Measurements from ENCODE around the gene EIF5AL1.
"Not testable (repeated sequence)": the region's sequence is repeated elsewhere in the genome, so short reads cannot be mapped to it uniquely, and the experiment has no call there.

Gene EIF5AL1

GRCh38 chr10:79540930-79541329 is 28.6 kb downstream of the EIF5AL1 start:
- H3K4me3 ChIP-seq (ENCODE audit: low read depth, low read length); DNase-seq (ENCODE audit: low read depth): not testable (repeated sequence)

DNA sequence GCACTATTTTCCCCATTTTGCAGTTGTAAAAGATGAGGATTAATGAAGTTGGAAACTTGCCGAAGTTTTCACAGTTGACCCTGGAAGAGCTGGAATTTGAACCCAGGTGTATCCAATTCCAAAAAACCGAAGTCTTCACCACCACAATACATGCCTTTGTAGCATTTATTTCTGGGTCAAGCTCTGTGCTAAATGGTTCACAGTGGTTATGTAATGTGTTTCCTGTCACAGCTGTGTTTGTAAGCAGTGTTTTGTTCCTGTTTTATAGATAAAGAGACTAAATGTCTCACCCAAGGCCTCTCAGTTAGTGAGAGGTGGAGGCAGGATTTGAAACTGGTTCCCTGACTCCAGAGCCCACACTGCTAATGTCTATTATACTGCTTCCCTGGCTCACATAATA is 30.3 kb downstream of the EIF5AL1 start:
- H3K4me3 ChIP-seq (ENCODE audit: low read depth, low read length): no peak overlapping the region
- peak; percentile 53 for DNase-seq (ENCODE audit: low read depth)
- TF ChIP-seq MYC (IDR thresholded peaks at IDR 0.05; ENCODE audit: low read depth, low read length): no peak
- TF ChIP-seq, protein P1, sequence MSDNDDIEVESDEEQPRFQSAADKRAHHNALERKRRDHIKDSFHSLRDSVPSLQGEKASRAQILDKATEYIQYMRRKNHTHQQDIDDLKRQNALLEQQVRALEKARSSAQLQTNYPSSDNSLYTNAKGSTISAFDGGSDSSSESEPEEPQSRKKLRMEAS (IDR thresholded peaks at IDR 0.05; ENCODE audit: low read depth, low read length): no peak
- no peak for TF ChIP-seq POLR2A (IDR thresholded peaks at IDR 0.05; ENCODE audit: extremely low read depth, insufficient read length)
- TF ChIP-seq CTCF (IDR thresholded peaks at IDR 0.05; ENCODE audit: low read depth, low read length): no peak

GRCh38 chr10:79544408-79544807 is 32.1 kb downstream of the EIF5AL1 start:
- not testable (repeated sequence) for H3K4me3 ChIP-seq (ENCODE audit: low read depth, low read length); DNase-seq (ENCODE audit: low read depth)

DNA sequence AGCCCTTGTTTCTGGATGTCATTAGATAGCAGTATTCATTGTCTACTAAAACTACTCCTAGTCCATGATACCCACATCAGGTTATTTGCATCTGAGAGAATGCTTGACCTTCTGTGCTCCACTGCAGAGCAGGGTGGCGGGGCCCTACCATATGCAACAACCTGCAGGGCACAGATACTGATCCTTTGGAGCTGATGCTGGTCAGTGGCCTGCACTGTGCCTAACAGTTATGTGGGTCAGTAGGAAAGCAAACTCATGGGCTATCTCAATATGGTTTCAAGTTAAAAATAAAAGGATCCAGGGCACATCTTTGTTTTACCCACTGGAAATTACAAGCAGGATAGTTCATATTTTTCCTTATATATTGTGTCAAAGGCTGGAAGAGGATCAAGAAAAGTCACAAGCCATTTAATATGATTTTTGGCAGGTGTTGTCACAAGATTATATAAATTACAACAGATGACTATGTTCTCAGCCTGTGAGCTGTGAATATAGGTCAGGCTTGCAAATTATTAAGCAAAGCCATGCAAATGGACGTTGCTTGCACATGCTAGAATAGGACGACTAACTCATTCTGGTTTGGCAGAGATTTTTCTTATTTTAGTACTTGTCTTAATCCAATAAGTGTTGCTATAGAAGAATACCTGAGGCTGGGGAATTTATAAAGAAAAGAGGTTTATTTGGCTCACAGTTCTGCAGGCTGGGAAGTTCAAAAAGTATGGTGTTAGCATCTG is 32.8 kb downstream of the EIF5AL1 start:
- H3K4me3 ChIP-seq (ENCODE audit: low read depth, low read length); DNase-seq (ENCODE audit: low read depth): not testable (repeated sequence)

- DNase-seq (ENCODE audit: low read depth); H3K4me3 ChIP-seq (ENCODE audit: low read depth, low read length): not testable (repeated sequence)
These were observed 34.8 kb downstream of the EIF5AL1 start for GRCh38 chr10:79547128-79547527.

GRCh38 chr10:79547973-79548372 is 35.6 kb downstream of the EIF5AL1 start:
- no peak for DNase-seq (ENCODE audit: low read depth)
- no peak overlapping the region for H3K4me3 ChIP-seq (ENCODE audit: low read depth, low read length)
- TF ChIP-seq, protein P1 (IDR thresholded peaks at IDR 0.05; ENCODE audit: low read depth, low read length): no peak
- no peak for TF ChIP-seq POLR2A (IDR thresholded peaks at IDR 0.05; ENCODE audit: extremely low read depth, insufficient read length)
- TF ChIP-seq CTCF (IDR thresholded peaks at IDR 0.05; ENCODE audit: low read depth, low read length): no peak
- TF ChIP-seq MYC (IDR thresholded peaks at IDR 0.05; ENCODE audit: low read depth, low read length): no peak

- H3K4me3 ChIP-seq (ENCODE audit: low read depth, low read length): no peak overlapping the region
- no peak for DNase-seq (ENCODE audit: low read depth)
- TF ChIP-seq, protein P1 (IDR thresholded peaks at IDR 0.05; ENCODE audit: low read depth, low read length): no peak
- TF ChIP-seq CTCF (IDR thresholded peaks at IDR 0.05; ENCODE audit: low read depth, low read length) (no peak), POLR2A (IDR thresholded peaks at IDR 0.05; ENCODE audit: extremely low read depth, insufficient read length) (no peak), MYC (IDR thresholded peaks at IDR 0.05; ENCODE audit: low read depth, low read length) (no peak)
These were observed 39.8 kb downstream of the EIF5AL1 start for GRCh38 chr10:79552143-79552542.

- no peak overlapping the region for H3K4me3 ChIP-seq (ENCODE audit: low read depth, low read length)
- TF ChIP-seq CTCF (IDR thresholded peaks at IDR 0.05; ENCODE audit: low read depth, low read length): no peak
- no peak for TF ChIP-seq POLR2A (IDR thresholded peaks at IDR 0.05; ENCODE audit: extremely low read depth, insufficient read length)
- no peak for TF ChIP-seq MYC (IDR thresholded peaks at IDR 0.05; ENCODE audit: low read depth, low read length)
- TF ChIP-seq, protein P1 (IDR thresholded peaks at IDR 0.05; ENCODE audit: low read depth, low read length): no peak
- DNase-seq (ENCODE audit: low read depth): no peak
These were observed 43.3 kb downstream of the EIF5AL1 start for GRCh38 chr10:79555354-79556309.

- DNase-seq (ENCODE audit: low read depth); H3K4me3 ChIP-seq (ENCODE audit: low read depth, low read length): not testable (repeated sequence)
These were observed 44.6 kb downstream of the EIF5AL1 start for GRCh38 chr10:79556961-79557360.
